Lower leg skin (tissue), 3 donors: ENCODE data around the gene TAS1R1.

Experiments used
- CTCF ChIP-seq, 3 donors: fragments of 450-650 bp; IDR thresholded peaks; one replicate each; pipeline ENCODE4 v1.5.1; 2016; ENCODE audit warnings: antibody characterized with exemption in 3 of 3, mild to moderate bottlenecking in 3 of 3, moderate library complexity in 2 of 3
- POLR2A ChIP-seq, 2 donors: fragments of 450-650 bp; IDR thresholded peaks; one replicate each; pipeline ENCODE4 v1.6.1; 2016 to 2017; ENCODE audit warnings: antibody characterized with exemption in 2 of 2, mild to moderate bottlenecking in 1 of 2, moderate library complexity in 1 of 2

DNA sequence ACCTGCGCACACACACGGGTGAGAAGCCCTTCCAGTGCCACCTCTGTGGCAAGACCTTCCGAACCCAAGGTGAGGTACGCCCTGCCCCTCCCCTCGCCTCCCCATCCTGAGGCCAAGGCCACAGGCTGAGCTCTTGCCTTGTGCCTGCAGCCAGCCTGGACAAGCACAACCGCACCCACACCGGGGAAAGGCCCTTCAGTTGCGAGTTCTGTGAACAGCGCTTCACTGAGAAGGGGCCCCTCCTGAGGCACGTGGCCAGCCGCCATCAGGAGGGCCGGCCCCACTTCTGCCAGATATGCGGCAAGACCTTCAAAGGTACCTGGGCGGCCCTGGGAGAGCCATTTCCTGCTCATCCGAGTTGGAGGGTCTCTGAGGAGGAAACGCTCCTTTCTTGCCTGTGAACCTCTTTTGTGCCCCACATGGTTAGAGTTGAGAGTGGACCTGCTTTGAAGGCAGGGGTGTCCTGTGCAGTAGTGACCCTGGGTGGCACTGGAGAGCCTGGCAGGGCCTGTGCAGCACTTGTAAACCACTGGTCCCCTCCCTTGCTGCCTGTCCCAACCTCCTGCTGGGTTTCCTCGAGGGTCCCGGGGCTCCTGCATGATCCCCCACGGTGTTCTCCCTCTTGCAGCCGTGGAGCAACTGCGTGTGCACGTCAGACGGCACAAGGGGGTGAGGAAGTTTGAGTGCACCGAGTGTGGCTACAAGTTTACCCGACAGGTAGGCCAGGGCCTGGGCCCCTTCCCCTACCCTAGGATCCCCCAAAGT is 33.2 kb downstream of the TAS1R1 start:
- TF ChIP-seq CTCF (IDR thresholded peaks at IDR 0.05): no peak
- no peak for TF ChIP-seq POLR2A (IDR thresholded peaks at IDR 0.05)
